Activated CD4-positive, alpha-beta T cell treated with anti-CD3 and anti-CD28 coated beads, Interleukin-10, Interleukin-2, amounts not matched to agents 100 ng/mL and 50 ng/mL, durations not matched to agents 16 hours and 8 hours (primary cell): ENCODE results near the gene CACNA1D.

Source experiments
- DNase-seq: peaks from one replicate; pipeline ENCODE4 v3.0.0-alpha.2; 2020

Gene CACNA1D

DNA sequence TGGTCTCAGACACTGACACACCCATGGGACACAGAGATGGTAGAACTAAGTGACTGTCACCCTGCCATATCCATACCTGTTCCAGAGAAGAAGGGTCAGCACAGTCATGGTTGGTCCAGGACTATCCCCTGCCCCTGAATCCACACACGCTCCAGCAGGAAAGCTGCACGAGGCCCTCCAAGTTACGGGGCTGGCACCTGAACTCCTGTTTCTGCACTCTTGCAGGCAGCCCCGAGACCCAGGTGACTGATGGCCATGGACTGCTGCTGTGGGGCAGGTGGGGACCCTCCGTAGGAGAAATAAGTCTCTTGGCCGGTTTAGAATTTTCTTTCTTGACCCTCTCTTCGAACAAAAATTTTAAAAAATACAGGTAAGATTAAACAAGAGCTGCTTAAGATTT, 321.2 kb downstream of the CACNA1D start:
- no peak for DNase-seq

GRCh38 chr3:53816425-53816824, 322.0 kb downstream of the CACNA1D start:
- no peak for DNase-seq

GRCh38 chr3:53817211-53817610, 322.8 kb downstream of the CACNA1D start:
- DNase-seq = no peak

GRCh38 chr3:53817809-53818208, 323.4 kb downstream of the CACNA1D start:
- no peak for DNase-seq

GRCh38 chr3:53818221-53819162, 324.1 kb downstream of the CACNA1D start:
- DNase-seq = no peak

- DNase-seq = no peak
Measured at GRCh38 chr3:53819163-53819868, 324.9 kb downstream of the CACNA1D start.

DNA sequence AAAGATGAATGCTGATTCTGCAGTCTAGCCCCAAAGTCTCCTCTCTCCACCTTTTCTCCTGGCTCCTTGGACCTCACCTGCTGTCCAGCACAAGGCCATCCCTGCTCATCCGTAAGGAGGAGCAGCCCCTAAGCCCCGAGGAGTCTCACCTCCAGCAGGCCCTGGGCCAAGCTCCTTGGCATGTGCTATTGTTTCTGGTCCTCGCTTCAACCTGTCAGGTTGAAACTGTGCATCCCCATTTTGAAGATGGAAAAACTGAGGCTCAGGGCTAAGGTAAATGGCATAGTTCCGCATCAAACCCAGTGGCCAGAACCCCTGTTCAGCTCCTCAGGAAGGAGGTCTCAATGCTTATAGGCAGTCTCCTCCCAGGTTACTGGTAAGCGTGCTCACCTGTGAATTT, 325.7 kb downstream of the CACNA1D start:
- DNase-seq = no peak

GRCh38 chr3:53820756-53821580, 326.6 kb downstream of the CACNA1D start:
- no peak for DNase-seq

GRCh38 chr3:53821631-53822121, 327.3 kb downstream of the CACNA1D start:
- DNase-seq = no peak

DNA sequence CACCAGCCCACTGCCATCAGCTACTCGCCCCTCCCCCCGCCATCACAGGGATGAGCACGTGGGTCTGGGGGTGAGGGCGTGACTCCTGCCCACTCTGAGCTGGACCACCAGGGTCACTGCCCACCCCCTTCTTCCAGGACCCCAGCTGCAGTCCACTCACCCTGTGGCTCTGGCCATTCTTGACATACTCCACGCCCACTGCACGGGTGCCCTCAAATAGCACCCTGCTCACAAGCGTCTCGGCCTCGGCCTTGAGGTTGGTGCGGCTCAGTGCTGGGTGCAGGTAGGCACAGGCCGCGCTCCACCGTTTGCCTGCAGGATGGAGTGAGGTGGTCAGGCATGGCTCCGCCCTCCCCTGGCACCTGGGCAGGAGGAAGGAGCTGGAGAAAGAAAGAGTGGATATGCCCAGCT, 327.9 kb downstream of the CACNA1D start:
- DNase-seq = no peak

DNA sequence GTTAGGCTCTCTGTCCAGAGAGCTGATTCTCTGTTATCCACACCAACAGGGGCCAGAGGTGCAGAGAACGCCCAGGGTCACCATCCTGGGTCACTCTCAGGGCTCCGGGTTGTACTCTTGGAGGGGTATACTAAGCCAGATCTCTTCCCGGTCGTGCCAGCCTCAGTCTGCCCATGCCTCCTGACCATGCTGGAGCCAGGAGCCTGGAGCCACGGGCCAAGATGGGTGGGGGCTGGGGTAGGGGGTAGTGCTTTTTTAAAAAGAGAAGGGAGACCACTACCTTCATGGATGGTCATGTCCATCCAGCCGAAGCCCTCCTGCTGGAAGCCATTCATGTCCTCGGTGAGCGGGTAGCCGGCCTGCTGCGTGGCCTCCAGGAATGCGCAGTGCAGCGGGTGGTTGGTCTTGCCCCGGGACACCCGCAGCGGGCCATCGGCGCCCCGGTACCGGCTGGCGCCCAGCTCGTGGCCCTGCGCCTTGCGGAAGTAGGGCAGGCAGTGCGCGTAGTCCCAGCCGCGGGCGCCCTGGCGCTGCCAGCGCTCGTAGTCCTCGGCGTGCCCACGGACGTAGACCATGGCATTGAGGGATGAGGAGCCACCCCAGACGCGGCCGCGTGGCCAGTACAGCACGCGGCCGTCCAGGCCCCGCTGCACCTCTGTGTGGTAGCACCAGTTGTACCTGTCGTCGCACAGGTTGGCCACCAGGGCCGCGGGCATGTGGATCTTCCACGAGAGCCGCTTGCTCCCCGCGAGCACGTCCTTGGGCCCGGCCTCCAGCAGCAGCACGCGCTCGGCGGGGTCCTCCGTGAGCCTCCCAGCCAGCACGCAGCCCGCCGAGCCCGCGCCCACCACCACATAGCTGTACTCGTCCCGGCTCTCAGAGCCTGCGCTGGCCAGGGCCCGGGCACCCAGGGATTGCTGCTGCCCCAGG, 328.9 kb downstream of the CACNA1D start:
- DNase-seq = no peak

DNA sequence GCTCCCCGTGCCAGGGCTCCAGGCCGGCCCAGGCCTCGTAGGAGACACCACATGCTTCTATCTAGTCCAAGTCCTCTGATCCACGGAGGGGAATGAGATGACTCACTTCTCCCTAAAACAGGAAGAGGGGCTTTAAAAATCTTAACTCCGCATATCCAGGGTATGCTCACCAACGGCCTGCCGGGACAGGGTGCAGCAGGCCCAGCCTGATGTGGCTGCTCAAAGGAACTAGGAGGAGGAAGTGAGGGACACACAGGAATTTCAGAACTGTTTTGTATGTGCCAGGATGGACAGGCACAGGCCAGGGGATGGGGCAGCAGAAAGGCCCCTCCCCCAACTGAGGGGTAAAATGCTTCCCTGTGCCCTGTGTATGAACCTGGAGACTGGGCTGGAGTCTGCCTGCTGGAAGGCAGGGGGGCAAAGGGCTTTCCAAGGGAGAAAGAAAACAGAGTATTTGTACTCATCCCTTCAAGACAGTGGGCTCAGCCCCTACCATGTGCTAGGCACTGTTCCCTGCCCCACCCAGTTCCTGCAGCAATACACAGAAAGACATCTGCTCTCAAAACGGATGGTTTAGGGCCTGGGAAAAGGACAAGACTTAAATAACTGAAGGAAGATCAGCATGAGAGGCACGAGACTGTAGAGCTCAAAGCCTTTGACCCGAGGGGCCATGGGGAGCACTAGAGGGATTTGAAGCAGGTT, 329.7 kb downstream of the CACNA1D start:
- no peak for DNase-seq

DNA sequence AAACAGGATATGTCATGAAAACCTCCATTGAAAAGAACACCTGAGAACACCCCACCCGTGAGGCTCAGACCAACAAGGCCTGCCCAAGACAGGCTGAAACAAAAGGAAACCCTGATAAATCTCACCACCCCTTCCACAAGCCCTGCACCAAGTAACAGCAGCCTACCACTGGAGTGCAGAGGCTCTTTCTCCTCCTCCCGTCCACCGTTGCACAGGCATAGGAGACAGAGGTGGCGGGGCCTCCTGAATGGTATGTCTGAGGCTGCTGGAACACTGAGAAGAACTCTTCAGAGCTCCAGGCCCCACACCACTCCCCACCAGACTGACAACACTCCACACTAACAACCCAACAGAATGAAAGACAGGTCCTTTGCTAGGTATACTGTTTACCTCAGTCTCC, 330.4 kb downstream of the CACNA1D start:
- DNase-seq = no peak

- DNase-seq = no peak
Measured at GRCh38 chr3:53826048-53826447, 331.6 kb downstream of the CACNA1D start.

GRCh38 chr3:53828581-53828980, 334.2 kb downstream of the CACNA1D start:
- no peak for DNase-seq

DNA sequence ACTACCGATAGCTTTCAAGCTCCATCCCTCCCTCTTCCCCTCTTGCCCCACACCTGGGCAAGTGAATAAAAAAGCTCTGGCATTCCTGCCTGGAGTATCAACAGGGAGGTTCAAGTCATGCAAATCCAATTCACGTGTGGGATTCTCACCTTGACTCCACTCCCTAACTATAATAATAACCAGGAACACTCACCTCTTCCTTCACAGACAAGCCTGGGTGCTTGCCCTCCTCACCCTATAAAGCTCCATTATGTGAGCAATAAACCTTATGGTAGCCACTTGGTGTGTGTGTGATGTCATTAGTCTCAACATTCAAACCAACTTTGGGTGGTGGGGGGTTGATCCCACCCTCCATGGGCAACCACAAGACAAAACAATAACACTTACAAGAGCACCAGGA, 335.2 kb downstream of the CACNA1D start:
- DNase-seq = no peak

DNA sequence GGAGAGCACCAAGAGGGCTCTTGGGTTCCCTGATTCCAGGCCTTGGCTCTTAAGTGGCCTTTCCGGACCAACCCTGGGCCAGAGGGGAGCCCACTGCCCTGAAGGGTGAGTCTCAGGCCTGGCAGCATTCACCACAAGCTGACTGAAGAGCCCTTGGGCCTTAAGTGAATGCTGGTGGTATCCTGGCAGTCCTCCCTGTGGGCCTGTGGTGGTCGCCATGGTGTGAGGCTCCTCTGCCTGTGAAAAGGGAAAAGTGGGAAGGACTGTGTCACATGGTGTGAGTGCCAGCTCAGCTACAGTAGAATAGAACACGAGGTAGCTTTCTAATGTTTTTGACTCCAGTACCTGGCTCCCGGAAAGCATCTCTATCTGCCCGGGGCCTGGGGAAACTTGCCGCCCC, 336.5 kb downstream of the CACNA1D start:
- no peak for DNase-seq

- DNase-seq = no peak
Measured at GRCh38 chr3:53833053-53833645, 338.7 kb downstream of the CACNA1D start.

GRCh38 chr3:53833700-53834099, 339.3 kb downstream of the CACNA1D start:
- DNase-seq = no peak

GRCh38 chr3:53834429-53835095, 340.2 kb downstream of the CACNA1D start:
- DNase-seq = no peak
